Measurements from ENCODE around the gene CTDP1. TPM values are rescaled to one million over a fixed set of nuclear protein-coding genes. Genes with fewer than 3 reads are reported as not detected.

The CTDP1 gene
- total and polyA plus RNA-seq, 3 experiments from 2014 or later: 31.0 to 38.0 (median 35.3) TPM

GRCh38 chr18:79802298-79802697 is 122.7 kb downstream of the CTDP1 start:
- peaks cover 23 to 25% of the 10 kb centered on the region in 2 donors for H3K27me3 Mint-ChIP-seq
- Histone ChIP-seq H3K36me3 (ENCODE audit: insufficient read depth, low read length) (no peaks in the 10 kb centered on the region), H3K27me3 (ENCODE audit: insufficient read depth, low read length, poor library complexity, severe bottlenecking) (peaks cover 11% of the 10 kb centered on the region), H3K27ac (ENCODE audit: low read depth, low read length) (no peak overlapping the region), H3K4me1 (ENCODE audit: insufficient read depth, low read length) (no peaks in the 10 kb centered on the region), H3K4me3 (ENCODE audit: low read length) (no peak overlapping the region), H3K9me3 (ENCODE audit: low read length) (no peaks in the 10 kb centered on the region)
- DNase-seq: peak in 1 of 5 donors; percentile 26
- H3K4me1 Mint-ChIP-seq: peaks cover 11 to 32% (median 19%) of the 10 kb centered on the region in 3 donors
- ChIA-PET CTCF (no interaction called here), POLR2A (no interaction called here)
- H3K4me3 Mint-ChIP-seq: no peak overlapping the region
- H3K27ac Mint-ChIP-seq: no peak overlapping the region
- H3K9me3 Mint-ChIP-seq: peaks cover 0 to 1% (median 0%) of the 10 kb centered on the region in 5 donors
- H3K36me3 Mint-ChIP-seq: peaks cover 0 to 3% (median 0%) of the 10 kb centered on the region in 3 donors

DNA sequence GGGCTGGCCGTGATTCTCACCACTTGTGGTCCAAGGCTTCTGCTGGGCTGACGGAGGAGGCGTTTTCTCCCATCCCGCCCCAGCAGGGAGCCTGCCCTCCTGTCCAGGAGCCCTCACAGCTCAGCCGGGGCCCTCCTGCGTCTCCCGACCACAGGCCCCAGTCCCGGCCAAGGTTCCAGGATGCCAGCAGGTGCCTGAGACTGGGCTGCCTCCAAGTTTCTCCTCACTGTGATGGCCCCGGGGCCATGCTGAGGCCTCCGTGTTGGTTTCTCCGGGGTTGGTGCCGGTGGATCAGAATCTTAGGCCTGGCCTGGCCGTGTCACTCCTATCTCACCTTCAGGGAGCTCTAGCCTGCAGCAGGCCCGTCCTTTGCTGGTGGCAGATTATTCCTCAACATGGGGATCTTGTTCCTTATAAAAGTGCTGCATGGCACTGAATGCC is 124.0 kb downstream of the CTDP1 start:
- ChIA-PET POLR2A (no interaction called here), CTCF (no interaction called here)
- no peak overlapping the region for H3K4me3 Mint-ChIP-seq
- Histone ChIP-seq H3K27ac (ENCODE audit: low read depth, low read length) (no peak overlapping the region), H3K4me1 (ENCODE audit: insufficient read depth, low read length) (no peaks in the 10 kb centered on the region), H3K4me3 (ENCODE audit: low read length) (no peak overlapping the region), H3K36me3 (ENCODE audit: insufficient read depth, low read length) (no peaks in the 10 kb centered on the region), H3K9me3 (ENCODE audit: low read length) (no peaks in the 10 kb centered on the region), H3K27me3 (ENCODE audit: insufficient read depth, low read length, poor library complexity, severe bottlenecking) (peaks cover 11% of the 10 kb centered on the region)
- peaks cover 22% of the 10 kb centered on the region in 2 donors for H3K27me3 Mint-ChIP-seq
- H3K36me3 Mint-ChIP-seq: no peaks in the 10 kb centered on the region
- peaks cover 9 to 30% (median 16%) of the 10 kb centered on the region in 3 donors for H3K4me1 Mint-ChIP-seq
- peak in 1 of 5 donors; percentile 17 for DNase-seq
- no peak overlapping the region for H3K27ac Mint-ChIP-seq
- H3K9me3 Mint-ChIP-seq: no peaks in the 10 kb centered on the region

Other genes starting within 250 kb of the CTDP1 start
- not detected for gene KCNG2, start 118.1 kb downstream of the CTDP1 start, total RNA-seq
- not detected for gene KCNG2, start 118.1 kb downstream of the CTDP1 start, polyA plus RNA-seq